K562 (cell line): ENCODE data around the gene SAT1. TPM values are rescaled to one million over a fixed set of nuclear protein-coding genes. Genes with fewer than 3 reads are reported as not detected.

Experiments used
- CTCFL ChIP-seq: IDR thresholded peaks from 2 replicates; pipeline ENCODE4 v1.6.1; 2011; ENCODE audit warnings: borderline replicate concordance, low read depth, mild to moderate bottlenecking, moderate library complexity, low read length; ENCODE audit not compliant: insufficient read depth, poor library complexity, severe bottlenecking
- FOXK1 ChIP-seq: sonication (generic); formaldehyde crosslinking; IDR thresholded peaks from 2 replicates; pipeline ENCODE4 v1.8.0; 2022; ENCODE audit warnings: missing genetic modification reagents, mild to moderate bottlenecking, borderline replicate concordance
- GTF2B ChIP-seq: IDR thresholded peaks from 2 replicates; pipeline ENCODE4 v1.6.1; 2011; ENCODE audit not compliant: insufficient read length; ENCODE audit errors: extremely low read depth
- JUND ChIP-seq, 2 experiments: IDR thresholded peaks; 2 replicates in 1 of 2; 3 replicates in 1 of 2; pipeline ENCODE4 v1.6.1; 2011; ENCODE audit warnings: borderline replicate concordance in 2 of 2, low read depth in 2 of 2, low read length in 2 of 2, improper control_type of control experiment in 1 of 2, missing biosample characterization in 1 of 2, missing genetic modification characterization in 1 of 2, missing genetic modification reagents in 1 of 2
- RCOR1 ChIP-seq, 2 experiments: IDR thresholded peaks; 2 replicates each; pipeline ENCODE4 v1.6.1; 2012; ENCODE audit warnings: low read depth in 2 of 2, low read length in 2 of 2, borderline replicate concordance in 1 of 2, improper control_type of control experiment in 1 of 2
- RERE ChIP-seq: sonication (generic); formaldehyde crosslinking; IDR thresholded peaks from 2 replicates; pipeline ENCODE4 v1.8.0; 2023; ENCODE audit warnings: missing genetic modification reagents, mild to moderate bottlenecking, borderline replicate concordance
- ZFX ChIP-seq: sonication (generic); formaldehyde crosslinking; IDR thresholded peaks from 2 replicates; pipeline ENCODE4 v1.8.0; 2022; ENCODE audit warnings: mild to moderate bottlenecking, missing genetic modification reagents, moderate library complexity
- ZNF707 ChIP-seq: fragments of 250-450 bp; sonication (Bioruptor Pico); conservative IDR thresholded peaks from 2 replicates; pipeline ENCODE4 v1.8.0; 2022; ENCODE audit warnings: inconsistent platforms, mild to moderate bottlenecking, moderate library complexity
- polyA plus RNA-seq, 8 experiments: library from polyadenylated mRNA; depleted of rRNA in 4 of 8; stranded (reverse) in 5 of 8; unstranded in 3 of 8; fragments of >200 nt; fragmentation: Nextera tagmentation in 2 of 8; fragmentation: Illumina TruSeq in 1 of 8; extraction: Ambion mirVana in 2 of 8; extraction: Trizol in 1 of 8; gene quantifications; 2 replicates each; pipeline versions ENCODE4 v1.2.1 to v1.2.3, GENCODE V29; 2011 to 2014; ENCODE audit warnings: inconsistent platforms in 1 of 8, missing spikeins in 1 of 8
- total RNA-seq, 7 experiments: library from RNA; depleted of rRNA in 6 of 7; stranded (reverse); fragments of >200 nt in 6 of 7; fragmentation: Illumina TruSeq in 2 of 7; extraction: Trizol in 2 of 7; gene quantifications; 2 replicates each; pipeline versions ENCODE4 v1.2.1 to v1.2.3, GENCODE V29; 2011 to 2021; ENCODE audit warnings: low replicate concordance in 1 of 7
- TF ChIP-seq, protein P1 (sequence below): fragments of 450-650 bp; IDR thresholded peaks from 2 replicates; pipeline ENCODE4 v1.6.1; 2016; ENCODE audit warnings: borderline replicate concordance
- TF ChIP-seq, protein P2 (sequence below): sonication (generic); formaldehyde crosslinking; IDR thresholded peaks from 2 replicates; pipeline ENCODE4 v1.8.1; 2023; ENCODE audit warnings: mild to moderate bottlenecking, missing genetic modification reagents

Gene SAT1
- total and polyA plus RNA-seq, 9 of the 15 experiments (the other 6 are each of a cell fraction or from before 2014, with no cell fraction given) = 47.4 to 194 (median 74.1) TPM

DNA sequence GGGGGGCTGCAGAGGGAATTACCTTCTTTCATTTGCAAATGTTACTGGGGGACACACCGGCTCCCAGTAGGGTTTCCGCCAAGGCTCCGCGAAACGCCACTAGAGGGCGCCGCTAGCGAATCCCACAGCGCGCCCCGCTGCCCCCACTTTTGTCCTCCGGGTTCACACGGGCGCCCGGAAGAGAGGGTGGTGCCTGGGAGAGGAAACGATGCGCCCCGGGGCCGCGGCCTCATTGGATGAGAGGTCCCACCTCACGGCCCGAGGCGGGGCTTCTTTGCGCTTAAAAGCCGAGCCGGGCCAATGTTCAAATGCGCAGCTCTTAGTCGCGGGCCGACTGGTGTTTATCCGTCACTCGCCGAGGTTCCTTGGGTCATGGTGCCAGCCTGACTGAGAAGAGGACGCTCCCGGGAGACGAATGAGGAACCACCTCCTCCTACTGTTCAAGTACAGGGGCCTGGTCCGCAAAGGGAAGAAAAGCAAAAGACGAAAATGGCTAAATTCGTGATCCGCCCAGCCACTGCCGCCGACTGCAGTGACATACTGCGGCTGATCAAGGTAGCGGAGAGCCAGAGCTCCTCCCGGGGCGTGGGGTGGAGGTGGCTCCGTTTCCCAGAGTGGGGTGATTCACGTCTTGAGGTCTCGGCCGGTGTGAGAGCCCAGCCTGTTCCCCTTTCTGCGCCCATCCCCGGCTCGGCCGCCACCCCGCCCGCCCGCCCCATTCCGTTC lies at the start of gene SAT1 (continued):
- TF ChIP-seq, protein P1, sequence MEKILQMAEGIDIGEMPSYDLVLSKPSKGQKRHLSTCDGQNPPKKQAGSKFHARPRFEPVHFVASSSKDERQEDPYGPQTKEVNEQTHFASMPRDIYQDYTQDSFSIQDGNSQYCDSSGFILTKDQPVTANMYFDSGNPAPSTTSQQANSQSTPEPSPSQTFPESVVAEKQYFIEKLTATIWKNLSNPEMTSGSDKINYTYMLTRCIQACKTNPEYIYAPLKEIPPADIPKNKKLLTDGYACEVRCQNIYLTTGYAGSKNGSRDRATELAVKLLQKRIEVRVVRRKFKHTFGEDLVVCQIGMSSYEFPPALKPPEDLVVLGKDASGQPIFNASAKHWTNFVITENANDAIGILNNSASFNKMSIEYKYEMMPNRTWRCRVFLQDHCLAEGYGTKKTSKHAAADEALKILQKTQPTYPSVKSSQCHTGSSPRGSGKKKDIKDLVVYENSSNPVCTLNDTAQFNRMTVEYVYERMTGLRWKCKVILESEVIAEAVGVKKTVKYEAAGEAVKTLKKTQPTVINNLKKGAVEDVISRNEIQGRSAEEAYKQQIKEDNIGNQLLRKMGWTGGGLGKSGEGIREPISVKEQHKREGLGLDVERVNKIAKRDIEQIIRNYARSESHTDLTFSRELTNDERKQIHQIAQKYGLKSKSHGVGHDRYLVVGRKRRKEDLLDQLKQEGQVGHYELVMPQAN = peak; percentile 46; the same call in 1 of the 2 replicates
- no peak for TF ChIP-seq ZNF707 (CRISPR knock-in tag)
- peak; percentile 78 for TF ChIP-seq ZFX (CRISPR knock-in tag)
- peak; percentile 26 for TF ChIP-seq CTCFL
- no peak for TF ChIP-seq RERE (CRISPR knock-in tag)
- peak; percentile 26 for TF ChIP-seq GTF2B
- TF ChIP-seq RCOR1 (IDR thresholded peaks at IDR 0.05; ENCODE audit: borderline replicate concordance in 1 of 2, low read depth in 2 of 2, low read length in 2 of 2) = peak in 1 of 2 experiments; percentile 45; a peak in 1 of 4 replicates
- TF ChIP-seq, protein P2, sequence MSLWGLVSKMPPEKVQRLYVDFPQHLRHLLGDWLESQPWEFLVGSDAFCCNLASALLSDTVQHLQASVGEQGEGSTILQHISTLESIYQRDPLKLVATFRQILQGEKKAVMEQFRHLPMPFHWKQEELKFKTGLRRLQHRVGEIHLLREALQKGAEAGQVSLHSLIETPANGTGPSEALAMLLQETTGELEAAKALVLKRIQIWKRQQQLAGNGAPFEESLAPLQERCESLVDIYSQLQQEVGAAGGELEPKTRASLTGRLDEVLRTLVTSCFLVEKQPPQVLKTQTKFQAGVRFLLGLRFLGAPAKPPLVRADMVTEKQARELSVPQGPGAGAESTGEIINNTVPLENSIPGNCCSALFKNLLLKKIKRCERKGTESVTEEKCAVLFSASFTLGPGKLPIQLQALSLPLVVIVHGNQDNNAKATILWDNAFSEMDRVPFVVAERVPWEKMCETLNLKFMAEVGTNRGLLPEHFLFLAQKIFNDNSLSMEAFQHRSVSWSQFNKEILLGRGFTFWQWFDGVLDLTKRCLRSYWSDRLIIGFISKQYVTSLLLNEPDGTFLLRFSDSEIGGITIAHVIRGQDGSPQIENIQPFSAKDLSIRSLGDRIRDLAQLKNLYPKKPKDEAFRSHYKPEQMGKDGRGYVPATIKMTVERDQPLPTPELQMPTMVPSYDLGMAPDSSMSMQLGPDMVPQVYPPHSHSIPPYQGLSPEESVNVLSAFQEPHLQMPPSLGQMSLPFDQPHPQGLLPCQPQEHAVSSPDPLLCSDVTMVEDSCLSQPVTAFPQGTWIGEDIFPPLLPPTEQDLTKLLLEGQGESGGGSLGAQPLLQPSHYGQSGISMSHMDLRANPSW (CRISPR knock-in tag) = no peak
- TF ChIP-seq FOXK1 (CRISPR knock-in tag) = no peak
- TF ChIP-seq JUND (IDR thresholded peaks at IDR 0.05; ENCODE audit: borderline replicate concordance, low read depth, low read length) = peak; percentile 30; the same call in 1 of the 2 replicates
- no peak; the same call in 2 of the 3 replicates for TF ChIP-seq JUND (tag; IDR thresholded peaks at IDR 0.05; ENCODE audit: borderline replicate concordance, low read depth, low read length)
